Endothelial cell of umbilical vein (primary cell): Measurements from ENCODE around the gene CDC5L. TPM values are rescaled to one million over a fixed set of nuclear protein-coding genes. Genes with fewer than 3 reads are reported as not detected.

Experiments used
- BruUV-seq: library from RNA; stranded (reverse); fragments of 400-500 nt; replicated peaks from 2 replicates; lab custom pipeline; 2021; lab: Mats Ljungman, UMichigan
- CTCF ChIA-PET: fragments of 300-600, 350-600 bp; sonication (Branson Sonifier 250); formaldehyde crosslinking; loops from one replicate; lab custom pipeline; 2021; ENCODE audit warnings: antibody characterized with exemption, inconsistent platforms; lab: Charles Lee
- POLR2A ChIA-PET: fragments of 300-600, 350-600 bp; sonication (Branson Sonifier 250); formaldehyde crosslinking; loops from one replicate; lab custom pipeline; 2021; ENCODE audit warnings: antibody characterized with exemption, inconsistent platforms; lab: Charles Lee
- DNase-seq: peaks from one replicate; pipeline ENCODE4 v3.0.0-alpha.2; 2011; ENCODE audit warnings: low read depth, low spot score
- FAIRE-seq: peaks from 2 replicates; lab custom pipeline; 2011; peaks lifted over from hg19 to GRCh38; lab: Jason Lieb, UNC
- H2AFZ ChIP-seq: 2 replicates; pipeline ENCODE4 v1.6.0; 2012; ENCODE audit warnings: low read depth, low read length, control low read depth, inconsistent platforms
- H3K27ac ChIP-seq: 2 replicates; pipeline ENCODE4 v1.5.1; 2011; ENCODE audit warnings: low read depth, mild to moderate bottlenecking, control low read depth, low read length, moderate library complexity; ENCODE audit not compliant: insufficient read depth
- H3K27me3 ChIP-seq, 2 experiments: 2 replicates each; pipeline versions ENCODE4 v1.6.0 to v1.6.1; 2011; ENCODE audit warnings: low read length in 2 of 2, mixed read lengths in 1 of 2; ENCODE audit not compliant: control insufficient read depth in 2 of 2, insufficient read depth in 2 of 2
- H3K36me3 ChIP-seq, 2 experiments: 2 replicates in 1 of 2; 3 replicates in 1 of 2; pipeline ENCODE4 v1.5.1; 2011; ENCODE audit warnings: low read length in 2 of 2, mild to moderate bottlenecking in 1 of 2, moderate library complexity in 1 of 2; ENCODE audit not compliant: control insufficient read depth in 2 of 2, insufficient read depth in 2 of 2; ENCODE audit errors: extremely low read depth in 1 of 2
- H3K4me1 ChIP-seq: 3 replicates; pipeline ENCODE4 v1.5.1; 2011; ENCODE audit warnings: mild to moderate bottlenecking, low read length; ENCODE audit not compliant: control insufficient read depth, insufficient read depth; ENCODE audit errors: extremely low read depth
- H3K4me2 ChIP-seq: 2 replicates; pipeline ENCODE4 v1.6.1; 2011; ENCODE audit warnings: low read length, control low read depth, mixed read lengths; ENCODE audit not compliant: insufficient read depth
- H3K4me3 ChIP-seq, 3 experiments: fragments of 200-600 bp in 1 of 3; sonication (generic), shearing (Covaris generic) in 1 of 3; replicated peaks in 1 of 3; 2 replicates each; pipeline ENCODE4 v1.5.1; 2011 to 2016; ENCODE audit warnings: control low read depth in 3 of 3, low read length in 3 of 3, mild to moderate bottlenecking in 2 of 3, inconsistent platforms in 1 of 3, low read depth in 1 of 3, moderate library complexity in 1 of 3; ENCODE audit not compliant: insufficient read depth in 1 of 3
- H3K79me2 ChIP-seq: 2 replicates; pipeline ENCODE4 v1.6.0; 2012; ENCODE audit warnings: low read length, inconsistent platforms; ENCODE audit not compliant: control insufficient read depth, insufficient read depth
- H3K9ac ChIP-seq: replicated peaks from 2 replicates; pipeline ENCODE3; 2011; ENCODE audit warnings: low read length, control low read depth; ENCODE audit not compliant: insufficient read depth; ENCODE audit errors: extremely low read depth
- H3K9me1 ChIP-seq: replicated peaks from 3 replicates; pipeline ENCODE4 v1.6.0; 2011; ENCODE audit warnings: mild to moderate bottlenecking, low read length; ENCODE audit not compliant: control insufficient read depth, insufficient read depth; ENCODE audit errors: extremely low read depth
- H3K9me3 ChIP-seq: replicated peaks from 2 replicates; pipeline ENCODE4 v1.5.1; 2012; ENCODE audit warnings: low read length, inconsistent platforms; ENCODE audit not compliant: control insufficient read depth, insufficient read depth
- H4K20me1 ChIP-seq: replicated peaks from 2 replicates; pipeline ENCODE3; 2011; ENCODE audit warnings: mild to moderate bottlenecking, low read length; ENCODE audit not compliant: control insufficient read depth, insufficient read depth; ENCODE audit errors: extremely low read depth
- CTCF ChIP-seq, 2 donors: IDR thresholded peaks; 1 replicate in 1 of 2; 2 replicates in 1 of 2; pipeline ENCODE4 v1.5.1; 2011; ENCODE audit warnings: low read length in 2 of 2, mild to moderate bottlenecking in 2 of 2, moderate library complexity in 2 of 2, control low read depth in 1 of 2, inconsistent platforms in 1 of 2, low read depth in 1 of 2; ENCODE audit not compliant: insufficient read depth in 1 of 2; ENCODE audit errors: extremely low read depth in 1 of 2
- EZH2 ChIP-seq: IDR thresholded peaks from 2 replicates; pipeline ENCODE4 v1.6.1; 2012; ENCODE audit warnings: borderline replicate concordance, low read depth, mild to moderate bottlenecking, moderate library complexity, low read length, inconsistent platforms; ENCODE audit not compliant: severe bottlenecking
- FOS ChIP-seq: IDR thresholded peaks from 2 replicates; pipeline ENCODE4 v1.6.1; 2011; ENCODE audit warnings: mild to moderate bottlenecking, low read length, moderate library complexity, borderline replicate concordance; ENCODE audit not compliant: insufficient read depth
- GATA2 ChIP-seq: IDR thresholded peaks from 2 replicates; pipeline ENCODE4 v1.7.0; 2011; ENCODE audit warnings: low read depth, mild to moderate bottlenecking, moderate library complexity, mixed read lengths, low read length; ENCODE audit not compliant: insufficient read length, insufficient read depth
- JUN ChIP-seq: IDR thresholded peaks from 2 replicates; pipeline ENCODE4 v1.6.1; 2011; ENCODE audit warnings: borderline replicate concordance, low read depth; ENCODE audit not compliant: insufficient read length, insufficient read depth
- MYC ChIP-seq: IDR thresholded peaks from one replicate; pipeline ENCODE4 v1.6.1; 2011; ENCODE audit warnings: mild to moderate bottlenecking, low read depth, low read length
- POLR2A ChIP-seq: IDR thresholded peaks from 2 replicates; pipeline ENCODE4 v1.6.1; 2012; ENCODE audit warnings: low read depth, mild to moderate bottlenecking, control low read depth, low read length
- POLR2AphosphoS5 ChIP-seq: IDR thresholded peaks from 2 replicates; pipeline ENCODE4 v1.6.1; 2012; ENCODE audit warnings: low read depth, mild to moderate bottlenecking, control low read depth, low read length, moderate library complexity; ENCODE audit not compliant: insufficient read depth
- dilution Hi-C: fragments of 300-500 bp; cut with MboI; formaldehyde crosslinking; loops from one replicate; pipeline ENCODE4 v1.15.0; 2019; ENCODE audit warnings: low sequenced_read_pairs; ENCODE audit not compliant: extremely low pct_ligation_motif_present
- intact Hi-C: fragments of 100-400 bp; cut with micrococcal nuclease; formaldehyde crosslinking; loops from one replicate; pipeline ENCODE4 v1.10.0; 2022
- polyA plus RNA-seq, 4 experiments: library from polyadenylated mRNA; depleted of rRNA in 3 of 4; stranded (reverse) in 3 of 4; unstranded in 1 of 4; fragments of >200 nt; gene quantifications; 2 replicates each; pipeline versions ENCODE4 v1.2.1 to v1.2.3, GENCODE V29; 2011 to 2012; ENCODE audit warnings: missing spikeins in 1 of 4
- total RNA-seq: library from RNA; stranded (reverse); gene quantifications from 2 replicates; pipeline ENCODE4 v1.2.3, GENCODE V29; 2021
- TF ChIP-seq, protein P1 (sequence below): IDR thresholded peaks from 2 replicates; pipeline ENCODE4 v1.6.1; 2011; ENCODE audit not compliant: insufficient read depth, insufficient read length

Gene CDC5L
- total and polyA plus RNA-seq, 2 donors (not counting 3 experiments of a cell fraction or from before 2014, with no cell fraction given): 6.9 to 24.6 TPM

DNA sequence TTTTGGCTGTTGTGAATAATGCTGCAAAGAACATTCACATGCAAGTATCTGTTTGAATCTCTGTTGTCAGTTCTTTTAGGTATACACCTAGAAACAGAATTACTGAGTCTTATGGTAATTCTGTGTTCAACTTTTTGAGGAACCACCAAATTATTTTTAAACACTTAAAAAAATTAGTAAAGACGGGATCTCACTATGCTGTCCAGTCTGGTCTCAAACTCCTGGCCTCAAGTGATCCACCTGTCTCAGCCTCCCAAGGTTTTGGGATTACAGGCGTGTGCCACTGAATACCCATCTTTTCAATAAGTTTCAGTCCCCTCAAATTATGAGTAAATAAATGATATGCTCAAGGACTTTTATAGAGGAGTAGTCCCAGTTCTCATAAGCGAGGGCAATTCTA is 27.5 kb upstream of the CDC5L start:
- ChIA-PET POLR2A (no interaction called here), CTCF (no interaction called here)
- Histone ChIP-seq H3K79me2 (no peaks in the 10 kb centered on the region), H3K4me1 (no peaks in the 10 kb centered on the region), H3K36me3 (no peaks in the 10 kb centered on the region), H3K9me1 (no peaks in the 10 kb centered on the region), H4K20me1 (no peaks in the 10 kb centered on the region), H3K9me3 (no peaks in the 10 kb centered on the region), H3K27me3 (peaks cover 11 to 13% of the 10 kb centered on the region in 2 experiments), H3K27ac (no peak overlapping the region), H2AFZ (no peak overlapping the region), H3K4me2 (no peak overlapping the region), H3K4me3 (no peak overlapping the region), H3K9ac (no peak overlapping the region)
- dilution Hi-C loops (no loop called here), intact Hi-C loops (no loop called here)
- TF ChIP-seq JUN (no peak), CTCF (IDR thresholded peaks at IDR 0.05; ENCODE audit: extremely low read depth in 1 of 2, insufficient read depth in 1 of 2, low read depth in 1 of 2, low read length in 2 of 2) (no peak), GATA2 (no peak), MYC (no peak), POLR2AphosphoS5 (no peak), EZH2 (no peak), FOS (no peak), POLR2A (no peak)
- TF ChIP-seq, protein P1, sequence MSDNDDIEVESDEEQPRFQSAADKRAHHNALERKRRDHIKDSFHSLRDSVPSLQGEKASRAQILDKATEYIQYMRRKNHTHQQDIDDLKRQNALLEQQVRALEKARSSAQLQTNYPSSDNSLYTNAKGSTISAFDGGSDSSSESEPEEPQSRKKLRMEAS: no peak
- FAIRE-seq (no peak), DNase-seq (no peak)
- BruUV-seq: no TSS peak
